Measurements from ENCODE around the gene OLFM1.

DNA sequence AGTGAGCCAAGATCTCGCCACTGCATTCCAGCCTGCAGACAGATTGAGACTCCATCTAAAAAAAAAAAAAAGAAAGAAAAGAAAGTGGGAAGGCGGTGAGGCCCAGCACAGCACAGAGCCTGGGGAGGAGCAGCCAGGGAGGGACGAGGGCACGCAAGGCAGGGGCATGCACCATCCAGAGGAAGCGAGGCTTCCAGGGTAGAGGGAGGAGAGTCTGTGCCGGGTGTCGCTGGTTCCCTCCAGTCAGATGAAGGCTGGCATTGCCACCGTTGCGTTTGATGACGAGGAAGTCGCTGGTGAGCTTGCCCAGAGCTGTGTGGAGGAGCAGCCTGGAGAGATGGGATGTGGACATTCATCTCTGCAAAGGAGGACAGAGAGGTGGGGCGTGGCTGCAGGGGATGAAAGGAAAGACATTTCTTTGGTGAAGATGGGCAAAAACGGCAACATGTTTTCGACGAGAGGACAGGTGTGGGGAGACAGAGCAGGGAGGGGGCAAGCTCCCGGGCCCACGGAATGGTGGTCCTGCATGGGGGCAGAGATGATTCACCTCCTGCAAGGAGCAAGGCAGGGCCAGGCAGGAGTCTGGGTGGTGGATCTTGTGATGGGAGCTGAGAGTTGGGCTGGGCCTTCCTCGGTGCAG lies 18.6 kb upstream of the OLFM1 start:
- no peak for TF ChIP-seq TAF1 (IDR thresholded peaks at IDR 0.05; ENCODE audit: borderline replicate concordance, insufficient read depth, low read length)
- no peak for TF ChIP-seq POLR2AphosphoS5 (IDR thresholded peaks at IDR 0.05; ENCODE audit: low read depth, low read length)
- TF ChIP-seq, protein P1, sequence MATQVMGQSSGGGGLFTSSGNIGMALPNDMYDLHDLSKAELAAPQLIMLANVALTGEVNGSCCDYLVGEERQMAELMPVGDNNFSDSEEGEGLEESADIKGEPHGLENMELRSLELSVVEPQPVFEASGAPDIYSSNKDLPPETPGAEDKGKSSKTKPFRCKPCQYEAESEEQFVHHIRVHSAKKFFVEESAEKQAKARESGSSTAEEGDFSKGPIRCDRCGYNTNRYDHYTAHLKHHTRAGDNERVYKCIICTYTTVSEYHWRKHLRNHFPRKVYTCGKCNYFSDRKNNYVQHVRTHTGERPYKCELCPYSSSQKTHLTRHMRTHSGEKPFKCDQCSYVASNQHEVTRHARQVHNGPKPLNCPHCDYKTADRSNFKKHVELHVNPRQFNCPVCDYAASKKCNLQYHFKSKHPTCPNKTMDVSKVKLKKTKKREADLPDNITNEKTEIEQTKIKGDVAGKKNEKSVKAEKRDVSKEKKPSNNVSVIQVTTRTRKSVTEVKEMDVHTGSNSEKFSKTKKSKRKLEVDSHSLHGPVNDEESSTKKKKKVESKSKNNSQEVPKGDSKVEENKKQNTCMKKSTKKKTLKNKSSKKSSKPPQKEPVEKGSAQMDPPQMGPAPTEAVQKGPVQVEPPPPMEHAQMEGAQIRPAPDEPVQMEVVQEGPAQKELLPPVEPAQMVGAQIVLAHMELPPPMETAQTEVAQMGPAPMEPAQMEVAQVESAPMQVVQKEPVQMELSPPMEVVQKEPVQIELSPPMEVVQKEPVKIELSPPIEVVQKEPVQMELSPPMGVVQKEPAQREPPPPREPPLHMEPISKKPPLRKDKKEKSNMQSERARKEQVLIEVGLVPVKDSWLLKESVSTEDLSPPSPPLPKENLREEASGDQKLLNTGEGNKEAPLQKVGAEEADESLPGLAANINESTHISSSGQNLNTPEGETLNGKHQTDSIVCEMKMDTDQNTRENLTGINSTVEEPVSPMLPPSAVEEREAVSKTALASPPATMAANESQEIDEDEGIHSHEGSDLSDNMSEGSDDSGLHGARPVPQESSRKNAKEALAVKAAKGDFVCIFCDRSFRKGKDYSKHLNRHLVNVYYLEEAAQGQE (IDR thresholded peaks at IDR 0.05; ENCODE audit: insufficient read depth in 1 of 2, low read depth in 2 of 2, low read length in 2 of 2) = no peak
- no peak for TF ChIP-seq SIN3A (IDR thresholded peaks at IDR 0.05; ENCODE audit: borderline replicate concordance, insufficient read depth, low read length)
- no peak for TF ChIP-seq FOXP2 (optimal IDR thresholded peaks at IDR 0.05; ENCODE audit: borderline replicate concordance, extremely low read depth, extremely low read length, insufficient read depth)

Measured in PFSK-1 (cell line).